ENCODE results near the gene BLOC1S1.

GRCh38 chr12:55745361-55746173, 29.7 kb downstream of the BLOC1S1 start:
- TF ChIP-seq CTCF (IDR thresholded peaks at IDR 0.05) (no peak), POLR2A (IDR thresholded peaks at IDR 0.05) (no peak), POLR2AphosphoS5 (IDR thresholded peaks at IDR 0.05) (no peak)

All from breast epithelium (tissue), 3 donors.